CD4-positive, alpha-beta memory T cell (primary cell): ENCODE results near the gene GABRR2. TPM values are rescaled to one million over a fixed set of nuclear protein-coding genes. Genes with fewer than 3 reads are reported as not detected.
"Not testable (repeated sequence)": the region's sequence is repeated elsewhere in the genome, so short reads cannot be mapped to it uniquely, and the experiment has no call there.

Source experiments
- CTCF ChIA-PET: fragments of 350-600 bp; sonication (Branson Sonifier 250); formaldehyde crosslinking; loops from one replicate; lab custom pipeline; 2021; ENCODE audit warnings: inconsistent platforms; ENCODE audit not compliant: partially characterized antibody; lab: Charles Lee
- POLR2A ChIA-PET: fragments of 350-600 bp; sonication (Branson Sonifier 250); formaldehyde crosslinking; loops from one replicate; lab custom pipeline; 2021; ENCODE audit not compliant: partially characterized antibody; lab: Charles Lee
- DNase-seq, 5 donors: peaks; one replicate each; pipeline versions ENCODE4 v3.0.0 to v3.0.0-alpha.2; 2020 to 2022; ENCODE audit warnings: mixed read lengths in 1 of 5
- H3K27ac ChIP-seq: one replicate; pipeline ENCODE4 v1.7.0; 2013; ENCODE audit warnings: low read depth, low read length
- H3K27me3 ChIP-seq: 2 replicates; pipeline ENCODE4 v1.7.0; 2013; ENCODE audit warnings: mild to moderate bottlenecking, low read length, moderate library complexity; ENCODE audit not compliant: insufficient read depth
- H3K36me3 ChIP-seq: 2 replicates; pipeline ENCODE4 v1.7.0; 2013; ENCODE audit warnings: mild to moderate bottlenecking, low read length, moderate library complexity; ENCODE audit not compliant: insufficient read depth
- H3K4me1 ChIP-seq: 2 replicates; pipeline ENCODE4 v1.7.0; 2013; ENCODE audit warnings: mild to moderate bottlenecking, low read length, moderate library complexity; ENCODE audit not compliant: insufficient read depth
- H3K4me3 ChIP-seq, 2 donors: one replicate each; pipeline ENCODE4 v1.7.0; 2013; ENCODE audit warnings: low read length in 2 of 2, mild to moderate bottlenecking in 1 of 2
- H3K9me3 ChIP-seq, 2 donors: one replicate each; pipeline ENCODE4 v1.7.0; 2013; ENCODE audit warnings: low read length in 2 of 2, control low read depth in 1 of 2; ENCODE audit not compliant: control insufficient read depth in 1 of 2
- H3K27ac Mint-ChIP-seq, 7 donors: one replicate each; pipeline ENCODE4 v1.8.0; 2020 to 2021; ENCODE audit warnings: mixed read lengths in 7 of 7, mild to moderate bottlenecking in 6 of 7, inconsistent platforms in 3 of 7, moderate library complexity in 3 of 7
- H3K27me3 Mint-ChIP-seq, 2 donors: one replicate each; pipeline ENCODE4 v1.8.0; 2020 to 2021; ENCODE audit warnings: mixed read lengths in 2 of 2
- H3K36me3 Mint-ChIP-seq, 2 donors: one replicate each; pipeline ENCODE4 v1.8.0; 2020 to 2021; ENCODE audit warnings: mixed read lengths in 2 of 2, inconsistent platforms in 1 of 2, mild to moderate bottlenecking in 1 of 2
- H3K4me1 Mint-ChIP-seq, 4 donors: one replicate each; pipeline ENCODE4 v1.8.0; 2020 to 2021; ENCODE audit warnings: mixed read lengths in 4 of 4, mild to moderate bottlenecking in 1 of 4
- H3K4me3 Mint-ChIP-seq, 8 donors: one replicate each; pipeline ENCODE4 v1.8.0; 2020 to 2021; ENCODE audit warnings: mixed read lengths in 8 of 8, mild to moderate bottlenecking in 7 of 8, moderate library complexity in 6 of 8, inconsistent platforms in 3 of 8
- H3K9me3 Mint-ChIP-seq, 8 donors: one replicate each; pipeline ENCODE4 v1.8.0; 2020 to 2021; ENCODE audit warnings: mixed read lengths in 8 of 8, mild to moderate bottlenecking in 5 of 8, inconsistent platforms in 3 of 8, moderate library complexity in 1 of 8
- intact Hi-C: fragments of 100-400 bp; cut with micrococcal nuclease; formaldehyde crosslinking; loops from one replicate; pipeline ENCODE4 v1.15.1; 2023
- polyA plus RNA-seq, 2 donors: library from polyadenylated mRNA; unstranded; fragments of 300-500 nt; fragmentation: Illumina TruSeq; gene quantifications; one replicate each; pipeline ENCODE4 v1.2.3, GENCODE V29; 2021
- total RNA-seq, 2 experiments: library from RNA; stranded (reverse); gene quantifications; one replicate each; pipeline ENCODE4 v1.2.3, GENCODE V29; 2021

Gene GABRR2
- total and polyA plus RNA-seq, 4 experiments from 2014 or later = 0.10 to 1.7 (median 1.2) TPM; not detected in 1

DNA sequence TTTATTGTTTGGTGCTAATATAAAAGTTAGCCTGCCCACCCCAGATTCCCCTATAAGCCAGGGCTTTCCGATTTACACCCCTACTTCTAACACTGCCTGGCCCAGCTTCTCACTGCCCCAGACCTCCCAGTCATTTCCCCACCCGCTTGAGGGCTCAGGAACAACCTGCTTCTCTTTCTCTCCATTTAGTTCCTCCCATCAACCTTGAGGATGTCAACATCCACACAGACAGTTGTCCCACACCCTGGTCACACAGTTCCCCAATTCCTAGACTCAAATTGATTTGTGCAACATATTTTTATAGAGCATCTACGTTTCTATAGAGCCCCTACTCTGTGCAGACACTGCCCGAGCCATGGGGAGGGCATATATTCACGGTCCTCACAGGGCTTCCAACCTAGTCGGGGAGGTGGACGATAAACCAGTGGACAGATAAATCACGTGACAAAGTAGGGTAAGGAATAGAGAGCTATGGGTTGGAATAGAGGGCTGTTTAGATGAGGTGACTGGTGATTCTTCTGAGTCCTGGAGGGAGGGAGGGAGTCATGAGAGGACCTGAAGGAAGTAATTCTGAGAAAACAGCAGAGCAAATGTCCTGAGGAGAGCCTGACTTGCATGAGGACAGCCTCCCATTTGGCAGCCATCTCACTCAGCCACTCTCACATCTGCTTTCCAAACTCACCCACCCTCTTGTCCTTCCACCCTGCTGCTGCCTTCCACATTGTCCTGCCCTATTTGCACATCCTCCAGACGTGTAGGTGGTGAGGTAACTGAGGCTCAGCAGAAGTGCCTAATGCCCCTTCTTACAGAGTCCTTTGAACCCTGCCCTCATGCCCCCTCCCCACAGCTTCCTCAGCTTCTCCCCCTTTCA lies 6.3 kb downstream of the GABRR2 start:
- H3K4me1 ChIP-seq = no peaks in the 10 kb centered on the region
- H3K9me3 ChIP-seq = no peaks in the 10 kb centered on the region
- H3K4me3 Mint-ChIP-seq = no peak overlapping the region
- H3K4me3 ChIP-seq = no peak overlapping the region
- H3K27ac Mint-ChIP-seq = peak overlapping the region in 2 of 7 donors; percentile 30 to 35
- no peaks in the 10 kb centered on the region for H3K27me3 Mint-ChIP-seq
- no peak overlapping the region for H3K27ac ChIP-seq
- no peak for DNase-seq
- ChIA-PET POLR2A (interaction anchor here (1.0 to 1.2 kb wide), 2 partner anchors 11 to 35 kb away, joined by 3 read pairs; no protein-coding TSS in a partner anchor), CTCF (interaction anchor here (0.8 kb wide), 1 partner anchor 64 kb away, joined by 3 read pairs; no protein-coding TSS in a partner anchor)
- no peaks in the 10 kb centered on the region for H3K36me3 ChIP-seq
- no peaks in the 10 kb centered on the region for H3K27me3 ChIP-seq
- peaks cover 4 to 7% (median 5%) of the 10 kb centered on the region in 4 donors for H3K4me1 Mint-ChIP-seq
- intact Hi-C loops = no loop called here
- no peaks in the 10 kb centered on the region for H3K36me3 Mint-ChIP-seq
- H3K9me3 Mint-ChIP-seq = no peaks in the 10 kb centered on the region

DNA sequence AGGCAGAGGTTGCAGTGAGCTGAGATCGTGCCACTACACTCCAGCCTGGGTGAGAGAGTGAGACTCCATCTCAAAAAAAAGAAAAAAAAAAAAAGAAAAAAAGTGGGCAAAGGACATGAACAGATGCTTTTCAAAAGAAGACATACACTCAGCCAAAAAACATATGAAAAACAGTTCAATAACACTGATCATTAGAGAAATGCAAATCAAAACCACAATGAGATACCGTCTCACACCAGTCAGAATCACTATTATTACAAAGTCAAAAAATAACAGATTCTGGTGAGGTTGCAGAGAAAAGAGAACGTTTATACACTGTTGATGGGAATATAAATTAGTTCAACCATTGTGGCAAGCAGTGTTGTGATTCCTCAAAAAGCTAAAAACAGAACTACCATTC lies 10.6 kb downstream of the GABRR2 start:
- Mint-ChIP-seq H3K27ac (peak overlapping the region in 1 of 7 donors; percentile 35), H3K4me1 (peaks cover 2 to 12% (median 4%) of the 10 kb centered on the region in 4 donors)
- H3K27me3 ChIP-seq, H3K4me3 Mint-ChIP-seq, H3K4me3 ChIP-seq, H3K27me3 Mint-ChIP-seq, POLR2A ChIA-PET, H3K4me1 ChIP-seq, H3K27ac ChIP-seq, H3K36me3 Mint-ChIP-seq, H3K9me3 Mint-ChIP-seq, H3K36me3 ChIP-seq, DNase-seq, H3K9me3 ChIP-seq, intact Hi-C loops: not testable (repeated sequence)
- CTCF ChIA-PET = interaction anchor here (0.7 to 1.0 kb wide), 2 partner anchors 23 to 55 kb away, joined by 3 read pairs; no protein-coding TSS in a partner anchor

DNA sequence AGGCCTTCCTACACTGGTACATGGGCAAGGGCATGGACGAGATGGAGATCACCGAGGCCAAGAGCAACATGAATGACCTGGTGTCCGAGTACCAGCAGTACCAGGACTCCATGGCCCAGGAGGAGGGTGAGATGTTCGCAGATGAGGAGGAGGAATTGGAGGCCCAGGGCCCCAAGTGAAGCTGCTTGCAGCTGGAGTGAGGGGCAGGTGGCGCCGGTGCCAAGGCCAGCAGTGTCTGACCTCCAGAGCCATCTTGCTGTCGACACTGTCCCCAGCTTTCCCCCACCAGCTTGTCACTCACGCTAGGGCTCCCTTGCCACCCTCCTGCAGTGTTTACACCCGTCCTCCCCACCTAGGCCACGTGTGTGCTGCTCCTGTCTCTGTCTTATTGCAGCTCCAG lies 12.2 kb downstream of the GABRR2 start:
- intact Hi-C loops = no loop called here

DNA sequence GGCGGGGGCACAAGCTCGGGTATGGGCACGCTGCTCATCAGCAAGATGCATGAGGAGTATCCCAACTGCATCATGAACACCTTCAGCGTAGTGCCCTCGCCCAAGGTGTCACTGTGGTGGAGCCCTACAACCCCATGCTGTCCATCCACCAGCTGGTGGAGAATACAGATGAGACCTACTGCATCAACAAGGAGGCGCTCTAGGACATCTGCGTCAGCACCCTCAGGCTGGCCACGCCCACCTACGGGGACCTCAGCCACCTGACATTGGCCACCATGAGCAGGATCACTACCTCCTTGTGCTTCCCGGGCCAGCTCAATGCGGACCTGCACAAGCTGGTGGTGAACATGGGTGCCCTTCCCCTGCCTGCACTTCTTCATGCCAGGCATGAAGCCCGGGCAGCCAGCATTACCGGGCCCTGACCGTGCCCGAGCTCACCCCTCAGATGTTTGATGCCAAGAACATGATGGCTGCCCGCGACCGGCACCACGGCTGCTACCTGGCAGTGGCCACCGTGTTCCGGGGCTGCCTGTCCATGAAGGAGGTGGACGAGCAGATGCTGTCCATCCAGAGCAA lies 12.8 kb downstream of the GABRR2 start:
- H3K4me3 ChIP-seq = no peak overlapping the region
- peaks cover 24% of the 10 kb centered on the region for H3K4me1 ChIP-seq
- ChIA-PET POLR2A (no interaction called here), CTCF (interaction anchor here (1.7 kb wide), 1 partner anchor 320 kb away, joined by 4 read pairs; no protein-coding TSS in a partner anchor)
- Mint-ChIP-seq H3K4me1 (peaks cover 18 to 34% (median 22%) of the 10 kb centered on the region in 4 donors), H3K27ac (peak overlapping the region in 1 of 7 donors; percentile 37), H3K36me3 (no peaks in the 10 kb centered on the region), H3K27me3 (no peaks in the 10 kb centered on the region), H3K9me3 (no peaks in the 10 kb centered on the region), H3K4me3 (no peak overlapping the region)
- no peaks in the 10 kb centered on the region for H3K27me3 ChIP-seq
- no peak for DNase-seq
- H3K9me3 ChIP-seq = no peaks in the 10 kb centered on the region
- H3K27ac ChIP-seq = no peak overlapping the region
- intact Hi-C loops = no loop called here
- no peaks in the 10 kb centered on the region for H3K36me3 ChIP-seq

More for the DNA sequence above, 12.2 kb downstream of the GABRR2 start:
- peaks cover 12 to 27% (median 17%) of the 10 kb centered on the region in 4 donors for H3K4me1 Mint-ChIP-seq
- POLR2A ChIA-PET = no interaction called here
- no peaks in the 10 kb centered on the region for H3K36me3 Mint-ChIP-seq
- H3K27me3 Mint-ChIP-seq = no peaks in the 10 kb centered on the region
- no peaks in the 10 kb centered on the region for H3K36me3 ChIP-seq
- peaks cover 17% of the 10 kb centered on the region for H3K4me1 ChIP-seq
- DNase-seq = no peak
- no peaks in the 10 kb centered on the region for H3K9me3 ChIP-seq
- H3K27ac ChIP-seq = no peak overlapping the region
- H3K27ac Mint-ChIP-seq = peak overlapping the region in 2 of 7 donors; percentile 37 to 60
- H3K9me3 Mint-ChIP-seq = no peaks in the 10 kb centered on the region
- no peak overlapping the region for H3K4me3 ChIP-seq
- CTCF ChIA-PET = interaction anchor here (1.7 kb wide), 1 partner anchor 321 kb away, joined by 4 read pairs; no protein-coding TSS in a partner anchor
- no peaks in the 10 kb centered on the region for H3K27me3 ChIP-seq
- no peak overlapping the region for H3K4me3 Mint-ChIP-seq

DNA sequence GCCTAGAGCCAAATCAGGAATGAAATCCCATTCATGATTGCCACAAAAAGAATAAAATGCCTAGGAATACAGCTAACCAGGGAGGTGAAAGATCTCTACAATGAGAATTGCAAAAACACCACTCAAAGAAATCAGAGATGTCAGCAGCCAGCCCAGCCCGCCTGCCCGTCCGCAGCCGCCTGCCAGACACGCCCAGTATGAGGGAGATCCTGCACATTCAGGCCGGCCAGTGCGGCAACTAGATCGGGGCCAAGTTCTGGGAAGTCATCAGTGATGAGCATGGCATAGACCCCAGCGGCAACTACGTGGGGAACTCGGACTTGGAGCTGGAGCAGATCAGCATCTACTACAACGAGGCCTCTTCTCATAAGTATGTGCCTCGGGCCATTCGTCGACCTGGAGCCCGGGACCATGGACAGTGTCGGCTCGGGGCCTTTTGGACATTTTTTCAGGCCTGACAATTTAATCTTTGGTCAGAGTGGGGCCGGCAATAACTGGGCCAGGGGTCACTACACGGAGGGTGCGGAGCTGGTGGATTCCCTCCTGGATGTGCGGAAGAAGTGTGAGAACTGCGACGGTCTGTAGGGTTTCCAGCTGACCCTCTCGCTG lies 13.4 kb downstream of the GABRR2 start:
- Mint-ChIP-seq H3K4me1 (peaks cover 18 to 34% (median 22%) of the 10 kb centered on the region in 4 donors), H3K27me3 (no peaks in the 10 kb centered on the region), H3K4me3 (no peak overlapping the region), H3K27ac (peak overlapping the region in 1 of 7 donors; percentile 60), H3K9me3 (no peaks in the 10 kb centered on the region), H3K36me3 (no peaks in the 10 kb centered on the region)
- Histone ChIP-seq H3K4me1 (peaks cover 29% of the 10 kb centered on the region), H3K9me3 (no peaks in the 10 kb centered on the region), H3K4me3 (no peak overlapping the region), H3K27me3 (no peaks in the 10 kb centered on the region), H3K27ac (no peak overlapping the region), H3K36me3 (no peaks in the 10 kb centered on the region)
- intact Hi-C loops = no loop called here
- DNase-seq = no peak
- POLR2A ChIA-PET = no interaction called here
- CTCF ChIA-PET = interaction anchor here (1.7 to 2.1 kb wide), 2 partner anchors 70 to 320 kb away, joined by 4 to 7 read pairs; no protein-coding TSS in a partner anchor

DNA sequence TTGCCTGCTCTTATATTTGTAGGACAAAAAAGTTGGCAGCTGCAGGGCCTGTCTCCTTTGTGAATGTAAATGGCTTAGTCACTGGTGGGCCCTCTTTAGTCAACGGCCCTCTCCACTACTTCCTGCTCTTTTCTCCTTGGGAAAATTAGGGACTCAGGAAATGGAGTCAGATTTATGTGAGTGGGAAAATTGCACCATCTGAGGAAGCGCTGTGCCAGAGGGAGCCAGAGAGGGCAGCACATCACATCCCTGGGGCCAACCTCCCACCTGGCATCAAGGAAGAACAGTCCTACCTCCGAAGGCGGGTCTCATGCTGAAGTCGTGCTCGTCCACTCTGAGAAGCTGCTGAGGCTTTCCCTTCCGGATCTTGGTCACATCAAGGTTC lies 15.6 kb downstream of the GABRR2 start:
- Mint-ChIP-seq H3K27me3 (no peaks in the 10 kb centered on the region), H3K4me3 (peak overlapping the region in 2 of 8 donors; percentile 35 to 38), H3K9me3 (no peaks in the 10 kb centered on the region), H3K36me3 (no peaks in the 10 kb centered on the region), H3K4me1 (peaks cover 18 to 37% (median 22%) of the 10 kb centered on the region in 4 donors), H3K27ac (peak overlapping the region in 6 of 7 donors; percentile 55 to 99 (median 97))
- H3K4me1 ChIP-seq = peaks cover 29% of the 10 kb centered on the region
- no peaks in the 10 kb centered on the region for H3K27me3 ChIP-seq
- CTCF ChIA-PET = interaction anchor here (2.1 to 2.3 kb wide), 3 partner anchors 51 to 316 kb away, joined by 7 to 17 read pairs (median 11); partner anchors contain the start of gene UBE2J1
- H3K4me3 ChIP-seq = no peak overlapping the region
- H3K27ac ChIP-seq = no peak overlapping the region
- DNase-seq = no peak
- H3K9me3 ChIP-seq = no peaks in the 10 kb centered on the region
- POLR2A ChIA-PET = interaction anchor here (0.7 to 3.3 kb wide), 4 partner anchors 50 to 217 kb away, joined by 3 to 56 read pairs (median 20); partner anchors contain the start of genes PNRC1 and UBE2J1
- intact Hi-C loops = no loop called here
- H3K36me3 ChIP-seq = no peaks in the 10 kb centered on the region
